WTC11 (cell line): ENCODE data around the gene CPNE7. TPM values are rescaled to one million over a fixed set of nuclear protein-coding genes. Genes with fewer than 3 reads are reported as not detected.

Experiments
- ATAC-seq: fragments of 200-7000 bp; cut with Tn5 transposase; 2 replicates; pipeline ENCODE4 v1.10.0; 2021; ENCODE audit warnings: mild to moderate bottlenecking, moderate library complexity
- CTCF ChIA-PET: fragments of 300-600 bp; sonication (Branson Sonifier 250); formaldehyde crosslinking; loops from one replicate; lab custom pipeline; 2021; ENCODE audit warnings: antibody characterized with exemption; lab: Charles Lee
- POLR2A ChIA-PET: fragments of 350-600 bp; sonication (Branson Sonifier 250); formaldehyde crosslinking; loops from one replicate; lab custom pipeline; 2021; ENCODE audit warnings: antibody characterized with exemption; lab: Charles Lee
- DNase-seq: peaks from one replicate; pipeline ENCODE4 v3.0.0; 2021; ENCODE audit warnings: low spot score
- H3K27ac Mint-ChIP-seq: 2 replicates; pipeline ENCODE4 v1.8.0; 2021; ENCODE audit warnings: mixed read lengths
- H3K27me3 Mint-ChIP-seq: 2 replicates; pipeline ENCODE4 v1.8.0; 2021; ENCODE audit warnings: low read depth, mild to moderate bottlenecking, moderate library complexity, mixed read lengths
- H3K36me3 Mint-ChIP-seq: 2 replicates; pipeline ENCODE4 v1.8.0; 2021; ENCODE audit warnings: mixed read lengths
- H3K4me1 Mint-ChIP-seq: 2 replicates; pipeline ENCODE4 v1.8.0; 2022; ENCODE audit warnings: mixed read lengths
- H3K4me3 Mint-ChIP-seq: 2 replicates; pipeline ENCODE4 v1.8.0; 2021; ENCODE audit warnings: mild to moderate bottlenecking, moderate library complexity, mixed read lengths
- H3K9me3 Mint-ChIP-seq: 2 replicates; pipeline ENCODE4 v1.8.0; 2021; ENCODE audit warnings: mixed read lengths
- ATF2 ChIP-seq: sonication (generic); formaldehyde crosslinking; IDR thresholded peaks from 2 replicates; pipeline ENCODE4 v1.8.1; 2022; ENCODE audit warnings: low read depth, missing genetic modification reagents, borderline replicate concordance
- ATF3 ChIP-seq: sonication (generic); formaldehyde crosslinking; conservative IDR thresholded peaks from 2 replicates; pipeline ENCODE4 v1.8.1; 2022; ENCODE audit warnings: mild to moderate bottlenecking, missing genetic modification reagents
- CDX4 ChIP-seq: fragments of 250-450 bp; sonication (Bioruptor Pico); IDR thresholded peaks from 2 replicates; pipeline ENCODE4 v1.9.0; 2021; ENCODE audit warnings: moderate library complexity, mild to moderate bottlenecking, inconsistent platforms, borderline replicate concordance
- CREB1 ChIP-seq: sonication (generic); formaldehyde crosslinking; IDR thresholded peaks from 2 replicates; pipeline ENCODE4 v1.8.0; 2023; ENCODE audit warnings: mild to moderate bottlenecking, missing genetic modification reagents
- E2F4 ChIP-seq: sonication (generic); formaldehyde crosslinking; IDR thresholded peaks from 2 replicates; pipeline ENCODE4 v1.8.1; 2022; ENCODE audit warnings: low read depth, mild to moderate bottlenecking, moderate library complexity, missing genetic modification reagents, borderline replicate concordance
- E2F5 ChIP-seq: sonication (generic); formaldehyde crosslinking; IDR thresholded peaks from 2 replicates; pipeline ENCODE4 v1.8.1; 2022; ENCODE audit warnings: mild to moderate bottlenecking, moderate library complexity, missing genetic modification reagents
- ELF4 ChIP-seq: sonication (generic); formaldehyde crosslinking; IDR thresholded peaks from 2 replicates; pipeline ENCODE4 v1.8.1; 2022; ENCODE audit warnings: low read depth, mild to moderate bottlenecking, moderate library complexity, missing genetic modification reagents
- FOXJ3 ChIP-seq: sonication (generic); formaldehyde crosslinking; IDR thresholded peaks from 2 replicates; pipeline ENCODE4 v1.9.0; 2021; ENCODE audit warnings: missing genetic modification reagents, mild to moderate bottlenecking, borderline replicate concordance
- FOXP4 ChIP-seq: sonication (generic); formaldehyde crosslinking; IDR thresholded peaks from 2 replicates; pipeline ENCODE4 v1.8.0; 2022; ENCODE audit warnings: mild to moderate bottlenecking, missing genetic modification reagents
- GRHL2 ChIP-seq: fragments of 250-450 bp; sonication (Bioruptor Pico); IDR thresholded peaks from 2 replicates; pipeline ENCODE4 v1.8.0; 2022; ENCODE audit warnings: mild to moderate bottlenecking, moderate library complexity; ENCODE audit not compliant: insufficient replicate concordance, severe bottlenecking
- SMAD3 ChIP-seq: sonication (generic); formaldehyde crosslinking; IDR thresholded peaks from 2 replicates; pipeline ENCODE4 v1.8.0; 2022; ENCODE audit warnings: missing genetic modification reagents, mild to moderate bottlenecking, borderline replicate concordance
- SMAD4 ChIP-seq: sonication (generic); formaldehyde crosslinking; IDR thresholded peaks from 2 replicates; pipeline ENCODE4 v1.8.0; 2022; ENCODE audit warnings: mild to moderate bottlenecking, missing genetic modification reagents
- SP1 ChIP-seq: sonication (generic); formaldehyde crosslinking; conservative IDR thresholded peaks from 2 replicates; pipeline ENCODE4 v1.8.1; 2022; ENCODE audit warnings: missing genetic modification reagents
- STAT6 ChIP-seq: sonication (generic); formaldehyde crosslinking; conservative IDR thresholded peaks from 2 replicates; pipeline ENCODE4 v1.8.1; 2023; ENCODE audit warnings: mild to moderate bottlenecking, low read depth, missing genetic modification reagents, moderate library complexity
- TEAD1 ChIP-seq: sonication (generic); formaldehyde crosslinking; IDR thresholded peaks from 2 replicates; pipeline ENCODE4 v1.8.0; 2022; ENCODE audit warnings: mild to moderate bottlenecking, missing genetic modification reagents
- ZBTB21 ChIP-seq: sonication (generic); formaldehyde crosslinking; IDR thresholded peaks from 2 replicates; pipeline ENCODE4 v1.8.1; 2023; ENCODE audit warnings: mild to moderate bottlenecking, missing genetic modification reagents, borderline replicate concordance
- ZNF219 ChIP-seq: sonication (generic); formaldehyde crosslinking; IDR thresholded peaks from 2 replicates; pipeline ENCODE4 v1.8.0; 2023; ENCODE audit warnings: missing genetic modification reagents, mild to moderate bottlenecking, borderline replicate concordance
- ZNF425 ChIP-seq: fragments of 250-450 bp; sonication (Bioruptor Pico); conservative IDR thresholded peaks from 2 replicates; pipeline ENCODE4 v1.9.0; 2021; ENCODE audit warnings: mild to moderate bottlenecking
- total RNA-seq: library from RNA; stranded (reverse); gene quantifications from 3 replicates; pipeline ENCODE4 v1.2.3, GENCODE V29; 2021

The CPNE7 gene
- total RNA-seq, 1 experiment from 2014 or later, result 42.6 TPM

- TF ChIP-seq CDX4, result no peak
- no peak for TF ChIP-seq ATF2
- TF ChIP-seq CREB1 (CRISPR knock-in tag), result no peak
- no peak for TF ChIP-seq FOXP4 (CRISPR knock-in tag)
- no peak for TF ChIP-seq ZBTB21 (CRISPR knock-in tag)
- no peak for TF ChIP-seq TEAD1 (CRISPR knock-in tag)
- TF ChIP-seq SP1 (CRISPR knock-in tag), result no peak
- no peak for TF ChIP-seq SMAD3 (CRISPR knock-in tag)
- no peak for TF ChIP-seq E2F4 (CRISPR knock-in tag)
- no peak for TF ChIP-seq ELF4 (CRISPR knock-in tag)
- TF ChIP-seq E2F5 (CRISPR knock-in tag), result no peak
- TF ChIP-seq ATF3 (CRISPR knock-in tag), result no peak
- TF ChIP-seq ZNF219, result no peak
- TF ChIP-seq ZNF425 (CRISPR knock-in tag), result no peak
- TF ChIP-seq STAT6 (CRISPR knock-in tag), result no peak
- TF ChIP-seq SMAD4 (CRISPR knock-in tag), result no peak
- TF ChIP-seq FOXJ3 (CRISPR knock-in tag), result no peak
- no peak for TF ChIP-seq GRHL2 (CRISPR knock-in tag)
- ChIA-PET CTCF (interaction anchor here (0.5 to 3.4 kb wide), 16 partner anchors 17 to 904 kb away, joined by 3 to 45 read pairs (median 6); partner anchors contain the start of genes CPNE7 and DPEP1), POLR2A (interaction anchor here (1.1 to 1.2 kb wide), 2 partner anchors 66 to 76 kb away, joined by 3 to 5 read pairs; partner anchors contain the start of gene CPNE7)
- H3K27ac Mint-ChIP-seq, result no peak overlapping the region
- no peak for ATAC-seq
- H3K36me3 Mint-ChIP-seq, result peaks cover 15% of the 10 kb centered on the region
- no peak for DNase-seq
- H3K27me3 Mint-ChIP-seq, result no peaks in the 10 kb centered on the region
- H3K9me3 Mint-ChIP-seq, result no peaks in the 10 kb centered on the region
- H3K4me3 Mint-ChIP-seq, result no peak overlapping the region
- peaks cover 7% of the 10 kb centered on the region for H3K4me1 Mint-ChIP-seq
Measured at GRCh38 chr16:89641458-89642119, 66.0 kb downstream of the CPNE7 start.
